ENCODE results near the gene SLC1A2.

SLC1A2 gene

GRCh38 chr11:35425603-35426212 is 6.3 kb upstream of the SLC1A2 start:
- no peak for TF ChIP-seq CTCF (IDR thresholded peaks at IDR 0.05; ENCODE audit: insufficient read depth, low read depth, low read length, missing control alignments)
- no peak overlapping the region for H3K4me3 ChIP-seq (ENCODE audit: low read length)
- no peak for DNase-seq (ENCODE audit: low read depth)

DNA sequence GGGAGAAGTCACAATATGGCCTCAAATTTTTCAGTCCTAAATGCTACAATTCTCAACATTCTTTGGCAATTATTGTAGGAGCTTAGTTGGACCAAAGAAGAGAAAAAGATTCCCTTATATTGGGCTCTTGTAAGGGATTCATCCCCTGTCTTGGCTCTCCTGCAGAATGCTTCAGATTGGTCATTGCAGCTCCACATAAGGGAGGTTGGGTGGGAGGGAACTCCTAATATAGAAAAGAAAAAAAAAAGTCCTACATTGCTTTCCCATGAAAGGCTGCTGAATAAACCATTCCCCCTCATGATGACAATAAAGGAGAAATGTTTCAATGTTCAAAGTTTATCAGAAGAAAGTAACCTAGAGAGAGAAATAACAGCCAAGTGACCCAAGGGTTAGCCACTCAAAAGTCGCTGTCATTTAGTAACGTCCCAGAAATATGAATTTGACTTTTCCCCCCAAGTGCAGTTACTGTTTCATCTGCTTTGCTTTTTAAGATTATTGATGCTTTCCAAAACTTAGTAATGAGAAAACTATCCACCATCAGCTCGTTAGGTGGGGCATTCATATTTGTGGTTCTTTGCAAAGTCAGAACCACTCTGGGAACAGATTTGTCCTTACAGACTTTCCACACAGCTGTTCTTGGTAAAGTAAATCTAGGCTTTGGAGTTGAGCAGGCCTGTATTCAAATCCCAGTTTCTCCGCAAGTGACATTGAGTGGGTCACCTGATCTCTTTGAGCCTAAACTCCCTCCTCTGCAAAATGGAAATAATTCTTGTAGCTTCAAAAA is 5.0 kb upstream of the SLC1A2 start:
- no peak overlapping the region for H3K4me3 ChIP-seq (ENCODE audit: low read length)
- no peak for DNase-seq (ENCODE audit: low read depth)
- no peak for TF ChIP-seq CTCF (IDR thresholded peaks at IDR 0.05; ENCODE audit: insufficient read depth, low read depth, low read length, missing control alignments)

DNA sequence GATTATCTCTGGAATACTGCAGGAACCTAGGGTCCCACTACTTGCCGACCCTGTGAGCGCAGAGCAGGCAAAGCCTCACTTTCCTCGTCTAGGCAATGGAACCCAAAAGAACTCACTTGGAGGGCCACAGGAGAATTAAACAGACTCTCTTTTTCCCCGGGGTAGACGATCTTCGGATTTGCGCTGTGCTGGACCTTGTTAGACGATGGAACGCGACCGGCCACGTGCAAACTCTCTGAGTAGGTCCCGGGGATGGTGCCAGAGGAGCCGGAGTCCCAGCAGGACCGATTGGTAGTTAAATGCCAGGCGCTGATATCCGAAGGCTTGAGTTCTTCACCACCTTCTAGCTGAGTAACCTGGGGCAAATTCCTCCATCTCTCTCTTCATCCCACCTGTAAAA is 1.0 kb upstream of the SLC1A2 start:
- DNase-seq (ENCODE audit: low read depth) = no peak
- no peak for TF ChIP-seq CTCF (IDR thresholded peaks at IDR 0.05; ENCODE audit: insufficient read depth, low read depth, low read length, missing control alignments)
- no peak overlapping the region for H3K4me3 ChIP-seq (ENCODE audit: low read length)

DNA sequence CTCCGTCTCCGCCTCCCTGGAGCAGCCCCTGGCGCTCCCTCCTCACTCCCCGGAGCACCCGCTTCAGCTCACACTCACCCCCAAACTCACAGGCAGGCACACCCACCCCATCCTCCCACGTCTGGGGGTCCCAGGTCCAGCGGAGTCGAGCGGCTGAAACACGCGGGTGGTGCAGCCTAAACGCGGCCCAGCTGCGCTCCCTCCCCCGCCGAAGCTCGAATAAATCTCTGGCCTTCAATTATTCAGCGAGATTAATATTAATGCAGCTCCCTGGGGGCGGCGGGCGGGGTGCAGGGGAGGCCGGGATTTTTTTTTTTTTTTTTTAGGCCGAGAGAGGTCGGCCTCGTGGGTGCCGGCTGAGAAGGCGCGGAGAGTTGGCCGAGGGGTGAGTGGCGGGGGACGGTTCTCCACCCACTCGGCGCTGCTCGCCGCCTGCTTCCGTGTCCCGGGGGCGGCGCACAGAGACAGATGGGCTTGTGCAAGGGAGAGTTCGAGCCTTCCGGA is 524 bp upstream of the SLC1A2 start:
- H3K4me3 ChIP-seq (ENCODE audit: low read length) = peak overlapping the region; percentile 4
- no peak for DNase-seq (ENCODE audit: low read depth)
- TF ChIP-seq CTCF (IDR thresholded peaks at IDR 0.05; ENCODE audit: insufficient read depth, low read depth, low read length, missing control alignments) = no peak

DNA sequence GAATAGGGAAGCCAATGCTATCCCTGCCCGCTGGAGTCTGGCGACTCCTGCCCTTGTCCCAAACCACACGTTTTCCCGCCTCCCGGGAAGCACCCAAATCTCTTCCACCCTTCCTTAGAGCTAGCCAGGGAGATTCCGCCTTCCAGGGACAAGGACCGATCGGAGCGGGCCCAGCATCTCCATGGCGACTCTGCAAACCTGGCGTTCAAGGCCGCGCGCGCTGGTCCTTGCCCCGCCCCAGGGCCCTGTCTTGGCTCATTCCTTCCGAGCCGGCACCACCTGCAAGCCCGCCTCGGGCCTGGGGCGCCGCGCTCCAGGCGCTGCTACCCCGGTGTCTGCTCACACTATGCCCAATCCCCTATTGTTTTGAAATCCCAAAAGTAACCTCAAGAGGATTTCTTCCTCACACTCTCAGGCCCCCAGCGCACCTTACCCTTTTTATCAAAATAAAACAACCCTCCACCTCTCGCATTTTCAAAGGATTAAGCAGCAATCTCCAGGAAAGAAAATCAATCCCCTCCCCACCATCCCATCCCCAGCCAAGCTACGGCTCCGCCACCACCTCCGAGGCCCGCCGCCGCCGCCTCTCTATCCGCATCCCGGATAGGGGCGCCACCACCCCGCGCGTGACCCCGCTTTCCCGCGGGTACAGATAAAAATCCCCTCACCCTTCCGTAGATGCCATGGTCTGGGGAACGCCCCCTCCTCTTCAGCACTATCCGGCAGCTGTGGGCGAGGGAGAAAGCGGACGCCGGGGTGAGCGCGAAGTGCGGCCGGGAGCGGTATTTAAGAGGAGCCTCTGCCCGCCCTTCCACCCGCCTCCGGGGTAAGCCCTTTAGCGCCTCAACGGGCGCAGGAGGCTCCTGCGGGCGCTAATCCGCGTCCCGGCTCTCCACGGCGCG is 825 bp downstream of the SLC1A2 start:
- H3K4me3 ChIP-seq (ENCODE audit: low read length) = peak overlapping the region; percentile 14
- DNase-seq (ENCODE audit: low read depth) = peak; percentile 13
- no peak for TF ChIP-seq CTCF (IDR thresholded peaks at IDR 0.05; ENCODE audit: insufficient read depth, low read depth, low read length, missing control alignments)

- DNase-seq (ENCODE audit: low read depth) = no peak
- TF ChIP-seq CTCF (IDR thresholded peaks at IDR 0.05; ENCODE audit: insufficient read depth, low read depth, low read length, missing control alignments) = no peak
- H3K4me3 ChIP-seq (ENCODE audit: low read length) = no peak overlapping the region
Observed at GRCh38 chr11:35415487-35415886, 3.9 kb downstream of the SLC1A2 start.
